KMS-11 (cell line): ENCODE measurements around the gene GNG7.
A peak's percentile ranks its signal among the peaks of the same experiment; 100 is the strongest.

Experiments
- H2AFZ ChIP-seq: fragments of 200-600 bp; sonication (generic); 2 replicates; pipeline ENCODE4 v1.6.1; 2016; ENCODE audit warnings: antibody characterized with exemption, mixed run types, low read depth
- H3K27ac ChIP-seq: fragments of 200-600 bp; sonication (generic); 2 replicates; pipeline ENCODE4 v1.6.1; 2016; ENCODE audit warnings: mild to moderate bottlenecking, mixed run types
- H3K27me3 ChIP-seq: fragments of 200-600 bp; sonication (generic); 2 replicates; pipeline ENCODE4 v1.6.1; 2017; ENCODE audit warnings: mild to moderate bottlenecking, low read depth, mixed run types, moderate library complexity; ENCODE audit not compliant: insufficient read depth
- H3K36me3 ChIP-seq: fragments of 200-600 bp; sonication (generic); 2 replicates; pipeline ENCODE4 v1.6.1; 2017; ENCODE audit warnings: mild to moderate bottlenecking, mixed run types; ENCODE audit not compliant: insufficient read depth
- H3K4me1 ChIP-seq: fragments of 200-600 bp; sonication (generic); 2 replicates; pipeline ENCODE4 v1.6.1; 2016; ENCODE audit warnings: mild to moderate bottlenecking, low read depth, mixed run types; ENCODE audit not compliant: poor library complexity, severe bottlenecking
- H3K4me2 ChIP-seq: fragments of 200-600 bp; sonication (generic); 2 replicates; pipeline ENCODE4 v1.7.0; 2016; ENCODE audit warnings: mild to moderate bottlenecking, mixed run types
- H3K4me3 ChIP-seq: fragments of 200-600 bp; sonication (generic); IDR thresholded peaks from 2 replicates; pipeline ENCODE4 v1.6.1; 2017; ENCODE audit warnings: low read depth, low read length, mixed read lengths; ENCODE audit not compliant: insufficient read depth
- H3K79me2 ChIP-seq: fragments of 200-600 bp; sonication (generic); 2 replicates; pipeline ENCODE4 v1.6.1; 2016; ENCODE audit warnings: low read depth, mixed run types; ENCODE audit not compliant: insufficient read depth
- H3K9ac ChIP-seq: fragments of 200-600 bp; sonication (generic); 2 replicates; pipeline ENCODE4 v1.6.1; 2016; ENCODE audit warnings: mild to moderate bottlenecking, mixed run types
- H4K20me1 ChIP-seq: fragments of 200-600 bp; sonication (generic); 2 replicates; pipeline ENCODE4 v1.6.1; 2016; ENCODE audit warnings: mild to moderate bottlenecking, mixed run types; ENCODE audit not compliant: insufficient read depth
- TF ChIP-seq, protein P1 (sequence below): fragments of 200-600 bp; sonication (generic); conservative IDR thresholded peaks from 2 replicates; pipeline ENCODE4 v1.6.1; 2017; ENCODE audit warnings: low read depth, mild to moderate bottlenecking, antibody characterized with exemption, low read length, moderate library complexity, mixed read lengths

The GNG7 gene

GRCh38 chr19:2744113-2744512, 41.6 kb upstream of the GNG7 start:
- no peak overlapping the region for H3K4me2 ChIP-seq
- TF ChIP-seq, protein P1, sequence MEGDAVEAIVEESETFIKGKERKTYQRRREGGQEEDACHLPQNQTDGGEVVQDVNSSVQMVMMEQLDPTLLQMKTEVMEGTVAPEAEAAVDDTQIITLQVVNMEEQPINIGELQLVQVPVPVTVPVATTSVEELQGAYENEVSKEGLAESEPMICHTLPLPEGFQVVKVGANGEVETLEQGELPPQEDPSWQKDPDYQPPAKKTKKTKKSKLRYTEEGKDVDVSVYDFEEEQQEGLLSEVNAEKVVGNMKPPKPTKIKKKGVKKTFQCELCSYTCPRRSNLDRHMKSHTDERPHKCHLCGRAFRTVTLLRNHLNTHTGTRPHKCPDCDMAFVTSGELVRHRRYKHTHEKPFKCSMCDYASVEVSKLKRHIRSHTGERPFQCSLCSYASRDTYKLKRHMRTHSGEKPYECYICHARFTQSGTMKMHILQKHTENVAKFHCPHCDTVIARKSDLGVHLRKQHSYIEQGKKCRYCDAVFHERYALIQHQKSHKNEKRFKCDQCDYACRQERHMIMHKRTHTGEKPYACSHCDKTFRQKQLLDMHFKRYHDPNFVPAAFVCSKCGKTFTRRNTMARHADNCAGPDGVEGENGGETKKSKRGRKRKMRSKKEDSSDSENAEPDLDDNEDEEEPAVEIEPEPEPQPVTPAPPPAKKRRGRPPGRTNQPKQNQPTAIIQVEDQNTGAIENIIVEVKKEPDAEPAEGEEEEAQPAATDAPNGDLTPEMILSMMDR, result no peak

DNA sequence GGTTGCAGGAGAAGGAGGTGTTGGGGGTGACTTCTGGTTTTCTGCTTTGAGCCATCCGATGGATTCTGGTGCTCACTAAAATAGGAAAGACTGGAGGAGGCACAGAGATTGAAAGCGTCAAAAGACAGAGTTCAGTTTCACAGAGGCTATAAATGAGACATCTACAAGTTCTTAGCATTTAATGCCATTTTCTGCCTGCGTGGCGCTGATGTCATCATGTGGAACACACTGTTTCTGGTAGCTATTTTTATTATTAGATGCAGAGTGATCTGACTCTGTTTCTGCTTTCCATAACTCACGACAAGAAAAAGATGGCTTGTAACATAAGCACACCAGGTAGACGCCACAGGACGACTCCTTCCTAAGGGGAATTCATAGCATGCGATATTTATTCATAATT, 40.6 kb upstream of the GNG7 start:
- Histone ChIP-seq H2AFZ (no peak overlapping the region), H3K4me3 (no peak overlapping the region), H3K79me2 (no peaks in the 10 kb centered on the region), H4K20me1 (no peaks in the 10 kb centered on the region), H3K27ac (no peak overlapping the region), H3K9ac (no peak overlapping the region), H3K36me3 (no peaks in the 10 kb centered on the region), H3K4me2 (no peak overlapping the region), H3K27me3 (peaks cover 16% of the 10 kb centered on the region; the same call in 1 of the 2 replicates), H3K4me1 (peaks cover 5% of the 10 kb centered on the region)
- TF ChIP-seq, protein P1, result no peak

More at GRCh38 chr19:2744113-2744512, 41.6 kb upstream of the GNG7 start:
- Histone ChIP-seq H3K9ac (no peak overlapping the region), H3K36me3 (no peaks in the 10 kb centered on the region), H3K27ac (no peak overlapping the region), H3K4me3 (no peak overlapping the region), H3K4me1 (peaks cover 11% of the 10 kb centered on the region), H3K27me3 (peaks cover 16% of the 10 kb centered on the region; the same call in 1 of the 2 replicates), H3K79me2 (no peaks in the 10 kb centered on the region), H4K20me1 (no peaks in the 10 kb centered on the region), H2AFZ (no peak overlapping the region)

DNA sequence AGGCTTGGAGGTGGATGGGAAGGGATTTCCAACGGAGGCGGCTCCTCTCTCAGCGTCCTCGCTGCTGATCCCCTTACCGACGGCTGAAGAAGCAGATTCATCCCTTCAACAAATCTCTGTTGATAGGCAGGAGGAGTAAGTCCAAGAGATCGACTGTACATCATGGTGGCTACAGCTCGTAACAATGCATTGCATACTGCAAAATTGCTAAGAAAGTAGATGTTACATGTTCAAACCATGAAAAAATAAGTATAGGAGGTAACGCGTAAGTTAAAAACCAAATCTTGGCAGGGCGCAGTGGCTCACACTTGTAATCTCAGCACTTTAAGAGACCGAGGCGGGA, 37.8 kb upstream of the GNG7 start:
- Histone ChIP-seq H3K27me3 (peaks cover 16% of the 10 kb centered on the region; the same call in 1 of the 2 replicates), H3K4me3 (no peak overlapping the region), H3K79me2 (no peaks in the 10 kb centered on the region), H3K4me1 (no peaks in the 10 kb centered on the region), H3K4me2 (peak overlapping the region; percentile 22; the same call in 1 of the 2 replicates), H3K36me3 (no peaks in the 10 kb centered on the region; the same call in 1 of the 2 replicates), H4K20me1 (no peaks in the 10 kb centered on the region), H3K27ac (no peak overlapping the region), H3K9ac (no peak overlapping the region), H2AFZ (no peak overlapping the region; the same call in 1 of the 2 replicates)
- TF ChIP-seq, protein P1, result no peak

DNA sequence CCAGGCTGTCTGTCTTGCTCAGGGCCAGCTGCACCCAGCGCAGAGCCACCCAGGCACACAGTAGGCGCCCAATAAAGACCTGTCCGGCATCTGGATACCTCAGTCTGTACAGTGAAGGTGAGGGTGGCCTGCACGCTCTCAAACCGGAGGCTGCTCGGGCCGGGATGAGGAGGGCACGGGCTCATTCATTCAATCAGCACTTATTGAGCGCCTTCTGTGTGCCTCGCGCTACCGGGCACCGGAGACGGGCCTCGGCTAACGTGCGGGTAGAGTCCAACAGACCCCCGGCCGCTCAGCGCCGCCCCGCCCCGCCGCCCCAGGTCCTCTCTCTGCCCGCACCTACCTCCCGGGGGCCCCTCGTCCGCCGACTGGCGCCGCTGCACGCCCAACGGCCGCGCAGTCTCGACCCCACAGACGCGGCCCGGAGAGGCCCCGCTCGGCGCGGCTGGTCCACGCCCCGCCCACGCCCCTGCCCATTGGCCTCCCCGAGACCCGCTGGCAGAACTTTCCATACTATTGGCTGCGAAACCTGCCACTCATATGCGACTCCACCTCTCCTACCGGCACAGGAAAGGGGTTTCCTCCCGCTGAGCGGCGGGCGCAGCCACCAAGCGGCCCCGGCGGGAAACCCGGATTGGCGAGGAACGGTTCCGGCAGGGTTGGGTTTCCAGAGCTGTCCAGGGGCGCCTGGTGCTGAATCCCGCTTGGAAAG, 37.3 kb upstream of the GNG7 start, which contains the start of gene SLC39A3:
SLC39A3 (minus strand) TSS at position 416 of the 712 bp plus-strand sequence. CDS start 2,760 bp downstream, outside the sequence.
- no peaks in the 10 kb centered on the region; the same call in 1 of the 2 replicates for H3K36me3 ChIP-seq
- no peaks in the 10 kb centered on the region for H3K79me2 ChIP-seq
- no peaks in the 10 kb centered on the region for H3K4me1 ChIP-seq
- peak within 1 kb of the TSS; percentile 53; the same call in 1 of the 2 replicates for H3K9ac ChIP-seq
- peak within 1 kb of the TSS; percentile 28 for H3K4me3 ChIP-seq
- H3K27me3 ChIP-seq, result peaks cover 14% of the 10 kb centered on the region; the same call in 1 of the 2 replicates
- H3K27ac ChIP-seq, result no peak within 1 kb of the TSS
- H3K4me2 ChIP-seq, result peak within 1 kb of the TSS; percentile 93
- H4K20me1 ChIP-seq, result no peaks in the 10 kb centered on the region
- peak within 1 kb of the TSS; percentile 47; the same call in 1 of the 2 replicates for H2AFZ ChIP-seq
- TF ChIP-seq, protein P1, result no peak
